OCI-LY1 (cell line): ENCODE measurements around the gene KCNIP3.

Experiments used
- CTCF ChIP-seq: fragments of 200-600 bp; sonication (generic), shearing (Covaris generic); IDR thresholded peaks from 2 replicates; pipeline ENCODE4 v1.5.1; 2017; ENCODE audit warnings: mild to moderate bottlenecking, antibody characterized with exemption, low read length, moderate library complexity, mixed read lengths
- EZH2 ChIP-seq: fragments of 200-600 bp; sonication (generic), shearing (Covaris generic); IDR thresholded peaks from 2 replicates; pipeline ENCODE4 v1.8.0; 2017; ENCODE audit warnings: borderline replicate concordance, mixed run types, mild to moderate bottlenecking, antibody characterized with exemption, low read length, moderate library complexity, mixed read lengths

- no peak for TF ChIP-seq CTCF
- TF ChIP-seq EZH2: no peak
Measured at GRCh38 chr2:95287336-95287735, 9.8 kb upstream of the KCNIP3 start.
